Chondrocyte (in vitro differentiated cells): ENCODE results near the gene TSPAN18. TPM values are rescaled to one million over a fixed set of nuclear protein-coding genes. Genes with fewer than 3 reads are reported as not detected.

ENCODE experiments used
- DNase-seq: peaks from one replicate; pipeline ENCODE4 v3.0.0; 2021; ENCODE audit warnings: mixed read lengths, low spot score
- H3K27ac Mint-ChIP-seq: one replicate; pipeline ENCODE4 v1.8.0; 2021; ENCODE audit warnings: mild to moderate bottlenecking, moderate library complexity, mixed read lengths; ENCODE audit not compliant: unreplicated experiment
- H3K27me3 Mint-ChIP-seq: 2 replicates; pipeline ENCODE4 v1.8.0; 2021; ENCODE audit warnings: low read depth, mixed read lengths
- H3K36me3 Mint-ChIP-seq: 2 replicates; pipeline ENCODE4 v1.8.0; 2021; ENCODE audit warnings: low read depth, mixed read lengths
- H3K4me1 Mint-ChIP-seq: 2 replicates; pipeline ENCODE4 v1.8.0; 2021; ENCODE audit warnings: low read depth, mild to moderate bottlenecking, mixed read lengths
- H3K4me3 Mint-ChIP-seq: one replicate; pipeline ENCODE4 v1.8.0; 2021; ENCODE audit warnings: mild to moderate bottlenecking, moderate library complexity, mixed read lengths; ENCODE audit not compliant: unreplicated experiment
- H3K9me3 Mint-ChIP-seq: 2 replicates; pipeline ENCODE4 v1.8.0; 2021; ENCODE audit warnings: low read depth, mixed read lengths
- total RNA-seq: library from RNA; stranded (reverse); gene quantifications from 3 replicates; pipeline ENCODE4 v1.2.1, GENCODE V29; 2021
- TF ChIP-seq, protein P1 (sequence below): fragments of 200-600 bp; sonication (generic); IDR thresholded peaks from 2 replicates; pipeline ENCODE4 v1.5.0; 2021; ENCODE audit warnings: antibody characterized with exemption, mild to moderate bottlenecking, moderate library complexity

Gene TSPAN18
- total RNA-seq, 1 donor from 2014 or later: 4.0 TPM

DNA sequence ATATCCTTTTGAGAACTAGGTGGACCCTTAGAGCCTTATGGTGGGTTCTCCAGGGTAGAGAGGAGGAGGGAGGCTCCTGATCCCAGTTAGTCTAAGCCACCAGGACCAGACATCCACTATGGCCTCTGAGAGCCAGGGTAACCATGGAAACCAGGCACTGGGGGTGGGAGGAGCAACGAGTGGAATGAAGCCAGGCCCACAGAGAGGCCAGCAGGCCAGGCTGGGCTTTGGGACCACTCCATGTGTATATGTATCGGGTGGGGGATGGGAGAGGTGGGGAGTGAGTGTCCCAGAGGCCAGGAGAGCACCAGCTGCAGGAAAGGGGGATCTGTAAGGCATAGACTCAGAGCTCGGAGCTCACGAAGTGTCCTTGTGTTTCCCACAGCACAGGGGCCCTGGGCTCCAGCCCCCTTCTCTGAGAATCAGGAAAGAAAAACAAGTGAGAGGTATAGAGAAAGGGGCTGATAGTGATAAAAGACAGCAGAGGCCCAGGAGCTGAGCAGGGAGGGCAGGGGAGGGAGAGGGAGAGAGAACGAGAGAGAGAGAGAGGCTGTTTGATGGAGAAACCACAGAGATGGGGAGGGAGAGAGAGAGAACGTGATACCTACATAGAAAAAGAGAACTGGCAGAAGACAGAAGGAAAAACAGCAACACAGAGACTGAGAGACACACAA is 15.5 kb upstream of the TSPAN18 start:
- no peak overlapping the region for H3K27ac Mint-ChIP-seq
- H3K4me1 Mint-ChIP-seq: peaks cover 7% of the 10 kb centered on the region
- peaks cover 39% of the 10 kb centered on the region for H3K27me3 Mint-ChIP-seq
- TF ChIP-seq, protein P1, sequence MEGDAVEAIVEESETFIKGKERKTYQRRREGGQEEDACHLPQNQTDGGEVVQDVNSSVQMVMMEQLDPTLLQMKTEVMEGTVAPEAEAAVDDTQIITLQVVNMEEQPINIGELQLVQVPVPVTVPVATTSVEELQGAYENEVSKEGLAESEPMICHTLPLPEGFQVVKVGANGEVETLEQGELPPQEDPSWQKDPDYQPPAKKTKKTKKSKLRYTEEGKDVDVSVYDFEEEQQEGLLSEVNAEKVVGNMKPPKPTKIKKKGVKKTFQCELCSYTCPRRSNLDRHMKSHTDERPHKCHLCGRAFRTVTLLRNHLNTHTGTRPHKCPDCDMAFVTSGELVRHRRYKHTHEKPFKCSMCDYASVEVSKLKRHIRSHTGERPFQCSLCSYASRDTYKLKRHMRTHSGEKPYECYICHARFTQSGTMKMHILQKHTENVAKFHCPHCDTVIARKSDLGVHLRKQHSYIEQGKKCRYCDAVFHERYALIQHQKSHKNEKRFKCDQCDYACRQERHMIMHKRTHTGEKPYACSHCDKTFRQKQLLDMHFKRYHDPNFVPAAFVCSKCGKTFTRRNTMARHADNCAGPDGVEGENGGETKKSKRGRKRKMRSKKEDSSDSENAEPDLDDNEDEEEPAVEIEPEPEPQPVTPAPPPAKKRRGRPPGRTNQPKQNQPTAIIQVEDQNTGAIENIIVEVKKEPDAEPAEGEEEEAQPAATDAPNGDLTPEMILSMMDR: no peak
- H3K36me3 Mint-ChIP-seq: peaks cover 9% of the 10 kb centered on the region
- H3K9me3 Mint-ChIP-seq: peaks cover 12% of the 10 kb centered on the region
- no peak overlapping the region for H3K4me3 Mint-ChIP-seq
- DNase-seq: no peak

DNA sequence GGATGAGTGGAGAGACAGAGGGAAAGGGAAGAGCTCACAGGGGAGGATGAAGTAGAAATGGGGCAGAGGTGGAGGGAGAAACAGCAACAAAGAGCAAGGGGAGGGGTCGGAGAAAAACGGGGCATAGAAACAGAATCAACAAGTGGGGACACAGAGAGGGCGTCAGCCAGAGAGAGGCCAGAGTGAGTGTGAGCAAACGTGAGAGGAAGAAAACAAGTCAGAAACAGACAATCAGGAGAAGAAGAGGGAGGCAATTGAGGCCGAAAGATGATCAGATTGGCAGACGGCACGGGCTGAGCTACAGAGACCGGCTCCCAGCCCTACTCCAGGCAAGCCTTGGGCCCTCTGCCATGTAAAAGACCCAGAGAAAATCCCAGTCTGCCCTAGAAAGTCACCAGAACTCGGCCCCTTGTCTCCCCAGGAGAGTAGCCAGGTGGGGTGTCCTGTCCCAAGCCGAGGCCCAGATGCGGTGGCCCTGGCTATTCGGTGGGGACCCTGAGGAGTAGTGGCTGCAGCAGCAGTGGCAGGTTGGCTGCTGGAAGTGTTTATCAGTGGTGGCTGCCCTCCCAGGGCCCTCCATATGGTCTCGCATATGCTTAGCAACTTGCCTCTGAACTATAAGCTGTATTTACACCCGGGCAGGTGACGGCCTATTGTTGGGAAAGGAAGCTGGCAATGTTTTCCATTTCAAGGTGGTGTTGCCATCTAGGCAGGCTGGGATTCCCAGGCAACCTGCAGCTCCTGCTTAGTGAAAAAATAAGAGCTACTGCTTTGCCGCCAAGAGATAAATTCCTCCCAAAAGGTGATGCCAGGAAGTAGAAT is 14.8 kb upstream of the TSPAN18 start:
- Mint-ChIP-seq H3K36me3 (peaks cover 9% of the 10 kb centered on the region), H3K4me1 (peaks cover 7% of the 10 kb centered on the region), H3K27me3 (peaks cover 39% of the 10 kb centered on the region), H3K27ac (no peak overlapping the region), H3K9me3 (peaks cover 11% of the 10 kb centered on the region), H3K4me3 (no peak overlapping the region)
- no peak for DNase-seq
- TF ChIP-seq, protein P1: no peak

DNA sequence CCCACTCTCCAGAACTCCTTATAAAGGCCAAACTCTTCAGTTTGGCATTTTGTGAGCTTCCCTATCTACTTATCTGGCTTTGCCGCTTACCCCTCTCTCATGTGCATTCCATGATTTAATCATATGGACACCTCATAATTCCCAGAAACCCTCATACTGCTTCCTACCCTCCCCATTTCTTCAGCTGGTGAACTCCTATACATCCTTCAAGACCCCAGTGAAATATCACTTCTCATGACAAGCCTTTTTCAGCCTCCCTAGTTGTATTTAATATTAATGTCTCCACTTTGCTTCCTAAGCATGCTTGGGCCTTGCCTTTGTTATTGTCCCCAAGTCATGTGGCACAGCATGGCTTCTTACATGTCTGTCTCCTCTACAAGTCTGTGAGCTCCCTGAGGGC is 13.7 kb upstream of the TSPAN18 start:
- Mint-ChIP-seq H3K4me3 (no peak overlapping the region), H3K27me3 (peaks cover 44% of the 10 kb centered on the region), H3K4me1 (peaks cover 4% of the 10 kb centered on the region), H3K9me3 (peaks cover 9% of the 10 kb centered on the region), H3K27ac (no peak overlapping the region), H3K36me3 (peaks cover 8% of the 10 kb centered on the region)
- TF ChIP-seq, protein P1: no peak
- DNase-seq: no peak

DNA sequence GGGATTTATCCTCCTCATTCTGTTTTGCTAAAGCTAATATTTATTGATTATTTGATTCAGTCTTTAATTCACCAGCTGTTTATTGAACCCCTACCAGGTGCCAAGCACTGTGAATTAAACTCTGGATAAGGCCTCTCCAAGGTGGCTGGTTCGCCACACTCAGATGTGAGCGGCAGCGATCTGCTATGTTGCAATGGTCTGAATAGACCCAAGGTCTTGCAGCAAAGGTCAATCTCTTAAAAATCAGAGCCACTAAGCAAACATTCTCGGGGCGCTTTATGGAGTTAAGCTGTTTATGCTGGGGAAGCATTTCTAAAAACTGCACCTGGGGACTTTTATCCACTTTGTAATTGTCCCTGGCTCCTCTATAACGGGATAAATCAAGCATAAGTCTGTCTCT is 10.5 kb upstream of the TSPAN18 start:
- H3K27ac Mint-ChIP-seq: no peak overlapping the region
- H3K4me3 Mint-ChIP-seq: no peak overlapping the region
- TF ChIP-seq, protein P1: no peak
- H3K27me3 Mint-ChIP-seq: peaks cover 53% of the 10 kb centered on the region
- no peak for DNase-seq
- no peaks in the 10 kb centered on the region for H3K4me1 Mint-ChIP-seq
- peaks cover 6% of the 10 kb centered on the region for H3K36me3 Mint-ChIP-seq
- H3K9me3 Mint-ChIP-seq: peaks cover 2% of the 10 kb centered on the region

DNA sequence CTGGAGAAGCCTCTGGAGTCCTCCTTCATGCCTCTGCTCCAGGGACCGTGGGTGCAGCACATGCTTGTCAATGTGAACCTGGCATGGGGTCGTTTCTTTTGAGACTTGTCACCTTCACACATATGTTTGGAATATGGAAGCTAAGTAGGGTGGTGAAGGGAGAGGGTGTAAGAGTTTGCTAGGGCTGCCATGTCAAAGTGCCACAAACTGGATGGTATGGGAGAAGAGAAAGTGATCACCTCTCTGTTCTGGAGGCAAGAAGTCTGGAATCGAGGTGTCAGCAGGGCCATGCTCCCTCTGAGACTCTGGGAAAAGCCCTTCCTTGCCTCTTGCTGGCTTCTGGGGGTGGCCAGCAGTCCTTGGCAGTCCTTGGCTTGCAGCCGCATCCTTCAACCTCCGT is 8.7 kb upstream of the TSPAN18 start:
- Mint-ChIP-seq H3K27ac (no peak overlapping the region), H3K27me3 (peaks cover 42% of the 10 kb centered on the region), H3K4me3 (no peak overlapping the region), H3K9me3 (peaks cover 2% of the 10 kb centered on the region), H3K36me3 (peaks cover 4% of the 10 kb centered on the region), H3K4me1 (peaks cover 4% of the 10 kb centered on the region)
- TF ChIP-seq, protein P1: no peak
- DNase-seq: no peak
